Stimulated activated CD4-positive, alpha-beta T cell treated with anti-CD3 and anti-CD28 coated beads, Interleukin-2, amount 100 ng/mL, for 4 hours (primary cell): ENCODE data around the gene TTC23L.

Experiments used
- DNase-seq: peaks from one replicate; pipeline ENCODE4 v3.0.0-alpha.2; 2020; ENCODE audit warnings: low read depth

Gene TTC23L

GRCh38 chr5:34833090-34833489 is 5.9 kb upstream of the TTC23L start:
- DNase-seq, result no peak

- DNase-seq, result no peak
These were observed 4.8 kb upstream of the TTC23L start for GRCh38 chr5:34833976-34834793.

DNA sequence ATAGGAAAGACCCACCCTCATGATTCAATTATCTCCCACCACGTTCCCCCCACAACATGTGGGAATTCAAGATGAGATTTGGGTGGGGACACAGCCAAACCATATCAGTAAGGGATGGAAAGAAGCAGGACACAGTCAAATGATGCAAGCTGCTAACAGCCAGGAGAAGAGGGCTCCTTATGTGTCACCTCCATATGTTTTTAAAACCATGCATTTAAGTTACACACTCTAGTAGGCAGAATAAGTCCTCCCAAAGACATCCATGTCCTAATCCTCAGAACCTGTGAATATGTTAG is 4.2 kb upstream of the TTC23L start:
- DNase-seq, result no peak

- no peak for DNase-seq
These were observed 3.3 kb upstream of the TTC23L start for GRCh38 chr5:34835664-34836063.

DNA sequence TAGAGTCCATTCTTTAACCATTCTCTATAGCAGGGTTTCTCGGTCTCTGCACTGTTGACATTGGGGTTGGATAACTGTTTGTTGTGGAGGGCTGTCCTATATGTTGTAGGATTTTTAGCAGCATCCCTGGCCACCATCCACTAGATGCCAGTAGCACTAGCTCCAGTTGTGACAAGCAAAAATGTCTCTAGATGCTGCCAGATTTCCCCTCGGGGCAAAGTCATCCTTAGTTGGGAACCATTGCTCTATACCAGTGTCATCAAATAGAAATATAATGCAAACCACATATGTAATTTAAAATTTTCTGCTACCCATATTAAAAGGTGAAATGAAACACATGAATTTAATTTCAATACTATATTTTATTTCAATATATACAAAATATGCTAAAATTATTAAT is 2.9 kb downstream of the TTC23L start:
- DNase-seq, result no peak

DNA sequence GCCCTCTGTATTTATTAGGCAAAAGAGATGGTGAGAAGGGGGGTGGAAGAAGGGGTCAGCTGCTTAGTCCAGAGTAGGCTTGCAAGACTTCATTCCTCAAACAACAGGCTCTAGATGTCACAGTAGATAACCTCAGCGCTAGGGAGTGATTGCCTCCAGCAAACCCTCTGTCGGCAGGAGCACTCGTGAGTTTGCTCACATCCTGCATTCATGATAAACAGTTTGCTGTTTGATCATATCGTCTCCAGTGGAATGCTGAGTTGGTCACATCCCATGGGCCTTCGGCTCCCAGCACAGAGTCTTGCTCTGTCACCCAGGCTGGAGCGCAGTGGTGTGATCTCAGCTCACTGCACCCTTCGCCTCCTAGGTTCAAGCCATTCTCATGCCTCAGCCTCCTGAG is 3.6 kb downstream of the TTC23L start:
- no peak for DNase-seq

GRCh38 chr5:34843497-34843896 is 4.5 kb downstream of the TTC23L start:
- no peak for DNase-seq

GRCh38 chr5:34844106-34844505 is 5.1 kb downstream of the TTC23L start:
- DNase-seq, result no peak

DNA sequence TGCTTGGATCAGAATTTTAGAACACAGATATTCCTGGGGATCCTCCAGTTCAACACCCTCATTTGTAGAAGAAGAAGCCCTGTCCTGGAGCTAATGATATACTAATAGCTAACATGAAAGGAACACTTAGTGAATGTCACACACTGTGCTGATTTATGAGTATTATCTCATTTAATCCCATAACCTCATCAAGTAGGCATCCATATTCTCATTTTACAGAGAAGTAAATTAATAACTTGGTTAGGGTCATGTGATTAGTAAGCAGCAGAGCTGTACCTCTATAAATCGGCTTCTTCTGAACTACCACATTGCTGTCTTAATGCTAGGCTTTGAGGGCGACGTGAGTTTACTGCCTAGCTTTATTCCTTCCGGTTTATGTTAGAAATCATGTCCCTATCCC is 6.0 kb downstream of the TTC23L start:
- no peak for DNase-seq

- DNase-seq, result no peak
These were observed 8.1 kb downstream of the TTC23L start for GRCh38 chr5:34847056-34847455.

DNA sequence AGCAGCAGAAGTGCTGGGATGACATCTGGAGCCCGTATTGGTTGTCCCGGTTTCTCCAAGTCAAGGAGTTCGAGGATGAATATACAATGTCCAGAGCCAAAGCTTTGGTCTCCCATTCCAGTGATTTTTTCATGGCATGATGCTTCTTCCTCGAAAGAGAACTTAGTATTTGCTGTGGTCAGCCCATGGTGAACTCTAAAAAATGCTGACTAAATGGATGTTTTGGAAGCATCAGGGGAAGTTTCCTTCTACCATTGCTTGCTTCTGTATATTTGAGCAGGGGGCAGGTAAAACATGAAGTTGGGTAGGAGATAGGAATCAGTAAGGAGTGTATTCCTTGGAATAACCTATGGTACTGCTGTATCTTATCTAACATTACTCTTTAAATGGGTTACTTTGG is 8.6 kb downstream of the TTC23L start:
- DNase-seq, result no peak

GRCh38 chr5:34848230-34848629 is 9.3 kb downstream of the TTC23L start:
- DNase-seq, result no peak

DNA sequence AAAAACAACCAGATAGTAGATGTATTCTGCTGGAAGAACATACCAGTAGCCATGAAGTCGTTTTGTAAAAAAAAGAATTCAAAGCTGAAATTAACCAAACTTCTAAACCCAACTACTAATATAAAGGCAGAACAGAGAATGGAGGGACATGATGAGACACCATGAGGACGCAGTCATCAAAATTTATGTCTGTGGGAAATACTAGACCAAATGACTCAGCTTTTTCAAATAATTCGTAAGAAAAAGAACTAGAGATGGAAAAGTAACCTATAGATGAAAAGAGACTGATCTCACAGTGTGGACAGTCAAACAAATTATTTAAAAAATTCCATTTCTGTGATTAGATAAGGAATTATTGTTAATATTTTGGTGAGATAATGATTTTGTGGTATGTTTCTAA is 10.3 kb downstream of the TTC23L start:
- no peak for DNase-seq

DNA sequence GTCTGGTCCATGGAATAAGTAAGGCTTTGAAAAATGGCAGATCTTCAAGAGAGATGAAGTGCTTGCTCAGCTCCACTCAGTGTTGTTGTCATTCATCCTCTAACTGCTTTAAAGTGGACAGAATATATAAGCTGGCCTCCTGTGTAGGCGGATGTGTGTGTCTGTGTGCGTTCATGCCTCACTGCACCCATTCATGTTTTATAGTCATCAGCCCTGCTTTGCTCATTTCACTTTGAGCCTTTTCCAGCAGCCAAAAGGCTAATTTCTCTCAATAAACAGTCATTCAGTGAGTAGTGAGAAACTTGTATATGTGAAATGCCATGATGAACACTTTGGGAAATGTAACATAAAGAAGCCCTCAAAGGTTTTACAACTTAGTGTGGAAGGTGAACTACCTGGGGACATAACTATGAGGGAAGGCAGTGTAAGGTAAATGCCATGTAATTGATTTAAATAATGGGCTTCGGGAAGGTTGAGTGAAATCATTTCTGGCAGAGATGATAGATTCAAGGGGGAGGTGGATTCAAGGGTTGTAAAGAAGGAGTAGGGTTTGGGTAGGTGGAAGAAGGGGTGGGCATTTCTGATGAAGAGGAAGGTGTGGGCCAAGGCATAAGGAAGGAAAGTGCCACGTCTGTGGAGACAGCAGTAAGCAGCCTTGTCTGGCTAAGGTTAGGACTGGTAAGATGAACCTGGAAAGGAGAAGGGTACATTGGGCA is 15.7 kb downstream of the TTC23L start:
- no peak for DNase-seq

- no peak for DNase-seq
These were observed 18.2 kb downstream of the TTC23L start for GRCh38 chr5:34857161-34857560.

- no peak for DNase-seq
These were observed 18.9 kb downstream of the TTC23L start for GRCh38 chr5:34857894-34858293.

DNA sequence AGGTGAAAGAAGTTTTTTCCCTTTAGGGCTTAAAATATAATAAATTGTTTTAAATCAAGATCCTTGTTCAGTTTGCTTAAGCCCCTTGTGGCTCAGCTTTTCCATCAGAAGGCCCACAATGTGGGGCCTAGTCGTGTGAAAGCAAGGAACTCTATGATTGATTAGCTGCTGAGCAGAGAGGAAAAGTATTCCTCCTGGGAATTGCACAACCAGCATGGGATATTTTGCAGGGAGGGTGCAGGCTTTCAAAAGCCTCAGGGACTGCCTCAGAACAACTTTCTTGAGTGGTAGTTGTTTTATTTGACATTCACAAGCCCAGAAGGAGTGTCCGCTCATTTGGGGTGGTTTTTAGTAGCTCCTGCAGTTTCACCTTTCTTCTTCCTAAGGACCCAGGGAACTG is 19.8 kb downstream of the TTC23L start:
- no peak for DNase-seq

- no peak for DNase-seq
These were observed 20.3 kb downstream of the TTC23L start for GRCh38 chr5:34859253-34859652.

DNA sequence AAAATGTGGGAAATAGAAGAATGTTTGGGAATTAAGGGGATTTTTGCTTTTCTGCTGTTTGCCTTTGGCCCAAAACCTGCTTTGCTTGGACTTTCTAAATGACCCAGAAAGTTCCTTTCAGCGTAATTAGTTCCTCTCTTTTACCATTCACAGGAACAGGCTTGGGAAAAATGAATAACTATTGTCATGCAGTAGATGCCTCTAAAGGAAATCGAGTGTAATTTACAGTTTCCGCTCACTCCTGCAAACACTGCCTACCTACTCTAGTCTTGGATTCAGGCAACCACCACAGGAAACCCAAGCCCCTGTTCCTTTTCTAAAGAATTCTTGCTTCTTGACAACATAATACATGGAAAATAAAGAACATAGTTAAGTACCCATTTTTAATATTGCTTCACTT is 25.0 kb downstream of the TTC23L start:
- DNase-seq, result no peak

GRCh38 chr5:34865091-34865490 is 26.1 kb downstream of the TTC23L start:
- DNase-seq, result no peak

DNA sequence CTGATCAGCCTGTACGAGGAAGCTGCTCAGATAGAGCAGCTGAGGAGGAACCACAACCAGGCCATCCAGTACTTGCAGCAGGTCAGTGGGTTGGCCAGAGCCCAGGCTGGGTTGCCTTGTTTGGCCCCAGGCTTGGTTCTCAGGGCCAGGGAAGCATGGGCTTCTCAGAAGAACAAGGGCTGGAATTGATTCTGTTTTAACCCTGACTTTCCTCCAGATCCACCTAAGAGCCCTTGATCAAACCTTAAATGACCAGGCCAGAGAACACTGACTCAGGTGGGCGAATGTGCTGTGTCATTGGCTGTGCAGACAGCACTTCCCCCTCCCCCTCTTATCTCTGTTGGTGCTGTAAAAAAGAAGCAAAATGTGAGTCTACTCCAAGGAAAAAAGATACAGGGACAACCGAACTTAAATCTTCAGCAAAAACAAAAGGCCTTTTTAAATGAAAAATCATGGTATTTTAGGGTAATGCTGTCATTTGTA is 28.1 kb downstream of the TTC23L start:
- DNase-seq, result no peak

GRCh38 chr5:34867660-34868059 is 28.7 kb downstream of the TTC23L start:
- no peak for DNase-seq

DNA sequence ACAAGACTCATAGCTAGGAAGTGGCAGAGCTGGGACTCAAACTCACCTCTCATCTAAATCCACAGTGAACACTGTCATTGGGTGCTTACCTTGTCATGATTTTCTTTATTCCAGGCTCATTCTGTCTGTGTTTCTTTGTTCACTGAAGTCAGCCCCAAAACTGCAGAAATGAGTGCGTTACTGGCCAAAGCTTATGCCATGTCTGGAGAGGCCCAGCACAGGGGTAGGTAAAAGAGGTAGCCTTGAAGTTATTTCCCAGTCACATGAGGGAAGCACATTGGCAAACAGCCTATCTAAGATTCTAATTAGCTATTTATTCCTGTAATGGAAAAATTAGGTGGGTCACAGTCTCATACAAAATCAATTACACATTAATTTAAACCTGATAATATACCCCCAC is 29.8 kb downstream of the TTC23L start:
- DNase-seq, result no peak

DNA sequence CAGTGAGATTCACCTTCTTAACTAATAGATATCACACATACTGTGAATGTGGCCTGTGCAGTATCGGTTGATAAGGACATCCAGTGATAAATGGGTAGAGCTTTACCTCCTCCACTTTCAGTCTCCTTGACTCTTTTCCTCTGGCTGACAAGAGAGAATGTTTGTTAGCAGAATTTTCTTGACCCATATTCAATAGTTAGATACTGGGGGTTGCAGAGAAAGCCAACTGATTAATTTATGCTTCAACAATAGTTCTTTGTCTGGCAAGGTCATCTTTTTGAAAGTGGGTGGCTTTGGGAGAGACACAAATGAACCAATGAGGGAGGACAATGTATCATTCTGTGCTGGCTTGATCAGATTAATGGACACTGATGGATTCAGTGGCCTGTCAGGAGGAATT is 30.3 kb downstream of the TTC23L start:
- no peak for DNase-seq
